ENCODE measurements around the gene TNPO1.

Gene TNPO1

GRCh38 chr5:72882989-72883388 lies 66.5 kb downstream of the TNPO1 start:
- TF ChIP-seq CTCF (IDR thresholded peaks at IDR 0.05; ENCODE audit: control insufficient read depth, insufficient read depth, low read depth, low read length, missing control alignments), result no peak
- H3K4me3 ChIP-seq (ENCODE audit: control insufficient read depth, low read depth, low read length), result no peak overlapping the region
- no peak for DNase-seq (ENCODE audit: low read depth)

- no peak for DNase-seq (ENCODE audit: low read depth)
- TF ChIP-seq CTCF (IDR thresholded peaks at IDR 0.05; ENCODE audit: control insufficient read depth, insufficient read depth, low read depth, low read length, missing control alignments), result no peak
- H3K4me3 ChIP-seq (ENCODE audit: control insufficient read depth, low read depth, low read length), result no peak overlapping the region
Observed at GRCh38 chr5:72883850-72884249, 67.4 kb downstream of the TNPO1 start.

- H3K4me3 ChIP-seq (ENCODE audit: control insufficient read depth, low read depth, low read length), result no peak overlapping the region
- no peak for TF ChIP-seq CTCF (IDR thresholded peaks at IDR 0.05; ENCODE audit: control insufficient read depth, insufficient read depth, low read depth, low read length, missing control alignments)
- no peak for DNase-seq (ENCODE audit: low read depth)
Observed at GRCh38 chr5:72884892-72885291, 68.4 kb downstream of the TNPO1 start.

- TF ChIP-seq CTCF (IDR thresholded peaks at IDR 0.05; ENCODE audit: control insufficient read depth, insufficient read depth, low read depth, low read length, missing control alignments), result no peak
- no peak for DNase-seq (ENCODE audit: low read depth)
- H3K4me3 ChIP-seq (ENCODE audit: control insufficient read depth, low read depth, low read length), result no peak overlapping the region
Observed at GRCh38 chr5:72885824-72886223, 69.4 kb downstream of the TNPO1 start.

GRCh38 chr5:72888595-72888994 lies 72.1 kb downstream of the TNPO1 start:
- no peak overlapping the region for H3K4me3 ChIP-seq (ENCODE audit: control insufficient read depth, low read depth, low read length)
- TF ChIP-seq CTCF (IDR thresholded peaks at IDR 0.05; ENCODE audit: control insufficient read depth, insufficient read depth, low read depth, low read length, missing control alignments), result no peak

GRCh38 chr5:72889324-72889723 lies 72.9 kb downstream of the TNPO1 start:
- H3K4me3 ChIP-seq (ENCODE audit: control insufficient read depth, low read depth, low read length), result no peak overlapping the region
- no peak for TF ChIP-seq CTCF (IDR thresholded peaks at IDR 0.05; ENCODE audit: control insufficient read depth, insufficient read depth, low read depth, low read length, missing control alignments)
- no peak for DNase-seq (ENCODE audit: low read depth)

More at GRCh38 chr5:72888595-72888994, 72.1 kb downstream of the TNPO1 start:
- DNase-seq (ENCODE audit: low read depth), result no peak

- no peak for TF ChIP-seq CTCF (IDR thresholded peaks at IDR 0.05; ENCODE audit: control insufficient read depth, insufficient read depth, low read depth, low read length, missing control alignments)
- H3K4me3 ChIP-seq (ENCODE audit: control insufficient read depth, low read depth, low read length), result no peak overlapping the region
- no peak for DNase-seq (ENCODE audit: low read depth)
Observed at GRCh38 chr5:72892846-72893245, 76.4 kb downstream of the TNPO1 start.

All from AG09309 (cell line).